NCI-H748 (cell line): ENCODE results near the gene IZUMO1.
"Not testable (repeated sequence)": the region's sequence is repeated elsewhere in the genome, so short reads cannot be mapped to it uniquely, and the experiment has no call there.

Experiments
- DNase-seq: peaks from one replicate; lab custom pipeline; 2025; ENCODE audit not compliant: unreplicated experiment; lab: John Stamatoyannopoulos, UW

The IZUMO1 gene

GRCh38 chr19:48746738-48747575, at the start of gene IZUMO1:
Gene IZUMO1, minus strand, starts transcription at chr19:48746909. Its CDS starts 1,050 bp downstream, at chr19:48745859.
- DNase-seq: peak; percentile 61

GRCh38 chr19:48795685-48796070, 49.0 kb upstream of the IZUMO1 start:
- DNase-seq: no peak

- DNase-seq: peak; percentile 95
Observed at GRCh38 chr19:48795055-48795684, 48.5 kb upstream of the IZUMO1 start.

- DNase-seq: no peak
Observed at GRCh38 chr19:48794291-48794690, 47.6 kb upstream of the IZUMO1 start.

GRCh38 chr19:48793271-48793670, 46.6 kb upstream of the IZUMO1 start:
- DNase-seq: no peak

GRCh38 chr19:48787331-48787730, 40.6 kb upstream of the IZUMO1 start:
- not testable (repeated sequence) for DNase-seq

GRCh38 chr19:48786422-48786821, 39.7 kb upstream of the IZUMO1 start:
- DNase-seq: not testable (repeated sequence)

- DNase-seq: no peak
Observed at GRCh38 chr19:48784527-48784926, 37.8 kb upstream of the IZUMO1 start.

GRCh38 chr19:48780631-48781391, 34.1 kb upstream of the IZUMO1 start:
- no peak for DNase-seq

- DNase-seq: no peak
Observed at GRCh38 chr19:48779636-48780035, 32.9 kb upstream of the IZUMO1 start.

GRCh38 chr19:48777720-48778119, 31.0 kb upstream of the IZUMO1 start:
- DNase-seq: no peak

GRCh38 chr19:48777139-48777538, 30.4 kb upstream of the IZUMO1 start:
- no peak for DNase-seq

- no peak for DNase-seq
Observed at GRCh38 chr19:48772503-48772953, 25.8 kb upstream of the IZUMO1 start.

GRCh38 chr19:48770734-48771472, 24.2 kb upstream of the IZUMO1 start:
- no peak for DNase-seq

GRCh38 chr19:48770266-48770665, 23.6 kb upstream of the IZUMO1 start:
- no peak for DNase-seq

GRCh38 chr19:48768994-48769713, 22.4 kb upstream of the IZUMO1 start:
- DNase-seq: no peak

- DNase-seq: not testable (repeated sequence)
Observed at GRCh38 chr19:48768171-48768753, 21.6 kb upstream of the IZUMO1 start.

- DNase-seq: not testable (repeated sequence)
Observed at GRCh38 chr19:48765816-48766215, 19.1 kb upstream of the IZUMO1 start.

- DNase-seq: no peak
Observed at GRCh38 chr19:48760504-48761205, 13.9 kb upstream of the IZUMO1 start.
